ES-I3 (cell line): Measurements from ENCODE around the gene RBPMS2.
"Not testable (repeated sequence)": the region's sequence is repeated elsewhere in the genome, so short reads cannot be mapped to it uniquely, and the experiment has no call there.

ENCODE experiments used
- H3K36me3 ChIP-seq: 2 replicates; pipeline ENCODE4 v1.6.1; 2013; ENCODE audit warnings: mild to moderate bottlenecking, low read length, control low read depth, moderate library complexity; ENCODE audit not compliant: insufficient read depth
- H3K4me1 ChIP-seq: 2 replicates; pipeline ENCODE4 v1.6.1; 2013; ENCODE audit warnings: mild to moderate bottlenecking, control low read depth, low read length; ENCODE audit not compliant: insufficient read depth
- H3K9ac ChIP-seq: 2 replicates; pipeline ENCODE4 v1.6.1; 2013; ENCODE audit warnings: low read depth, mild to moderate bottlenecking, low read length, moderate library complexity
- H3K9me3 ChIP-seq: 2 replicates; pipeline ENCODE4 v1.6.1; 2013; ENCODE audit warnings: mild to moderate bottlenecking, low read length, moderate library complexity; ENCODE audit not compliant: control insufficient read depth, insufficient read depth

The RBPMS2 gene

GRCh38 chr15:64803526-64803925 lies 28.1 kb upstream of the RBPMS2 start:
- peaks cover 7% of the 10 kb centered on the region; the same call in 1 of the 2 replicates for H3K9me3 ChIP-seq
- H3K9ac ChIP-seq = no peak overlapping the region
- peaks cover 21% of the 10 kb centered on the region for H3K4me1 ChIP-seq
- H3K36me3 ChIP-seq = no peaks in the 10 kb centered on the region

GRCh38 chr15:64800476-64800875 lies 25.1 kb upstream of the RBPMS2 start:
- no peaks in the 10 kb centered on the region for H3K36me3 ChIP-seq
- H3K9me3 ChIP-seq = peaks cover 7% of the 10 kb centered on the region; the same call in 1 of the 2 replicates
- H3K9ac ChIP-seq = no peak overlapping the region
- H3K4me1 ChIP-seq = peaks cover 5% of the 10 kb centered on the region; the same call in 1 of the 2 replicates

GRCh38 chr15:64798905-64799304 lies 23.5 kb upstream of the RBPMS2 start:
- H3K4me1 ChIP-seq, H3K36me3 ChIP-seq, H3K9ac ChIP-seq, H3K9me3 ChIP-seq: not testable (repeated sequence)

GRCh38 chr15:64795921-64796320 lies 20.5 kb upstream of the RBPMS2 start:
- not testable (repeated sequence) for H3K36me3 ChIP-seq, H3K9me3 ChIP-seq, H3K4me1 ChIP-seq, H3K9ac ChIP-seq

GRCh38 chr15:64795299-64795698 lies 19.9 kb upstream of the RBPMS2 start:
- H3K36me3 ChIP-seq, H3K9me3 ChIP-seq, H3K4me1 ChIP-seq: not testable (repeated sequence)

GRCh38 chr15:64792282-64792681 lies 16.9 kb upstream of the RBPMS2 start:
- H3K4me1 ChIP-seq = peaks cover under 1% of the 10 kb centered on the region; the same call in 1 of the 2 replicates
- H3K9ac ChIP-seq = no peak overlapping the region
- H3K9me3 ChIP-seq = no peaks in the 10 kb centered on the region
- no peaks in the 10 kb centered on the region for H3K36me3 ChIP-seq

More at GRCh38 chr15:64795299-64795698, 19.9 kb upstream of the RBPMS2 start:
- H3K9ac ChIP-seq = not testable (repeated sequence)

- Histone ChIP-seq H3K4me1 (peaks cover 4% of the 10 kb centered on the region; the same call in 1 of the 2 replicates), H3K9me3 (no peaks in the 10 kb centered on the region), H3K36me3 (no peaks in the 10 kb centered on the region), H3K9ac (no peak overlapping the region)
Measured at GRCh38 chr15:64791401-64791800, 16.0 kb upstream of the RBPMS2 start.

- H3K9ac ChIP-seq = no peak overlapping the region
- no peaks in the 10 kb centered on the region for H3K36me3 ChIP-seq
- no peaks in the 10 kb centered on the region for H3K9me3 ChIP-seq
- peaks cover 27% of the 10 kb centered on the region for H3K4me1 ChIP-seq
Measured at GRCh38 chr15:64783796-64784195, 8.4 kb upstream of the RBPMS2 start.

GRCh38 chr15:64782751-64783150 lies 7.4 kb upstream of the RBPMS2 start:
- Histone ChIP-seq H3K9me3 (no peaks in the 10 kb centered on the region), H3K9ac (no peak overlapping the region), H3K4me1 (peaks cover 30% of the 10 kb centered on the region), H3K36me3 (no peaks in the 10 kb centered on the region)

GRCh38 chr15:64781299-64781698 lies 5.9 kb upstream of the RBPMS2 start:
- no peak overlapping the region for H3K9ac ChIP-seq
- no peaks in the 10 kb centered on the region for H3K9me3 ChIP-seq
- H3K4me1 ChIP-seq = peaks cover 33% of the 10 kb centered on the region
- no peaks in the 10 kb centered on the region for H3K36me3 ChIP-seq

GRCh38 chr15:64780600-64781156 lies 5.3 kb upstream of the RBPMS2 start:
- H3K4me1 ChIP-seq = peaks cover 33% of the 10 kb centered on the region
- no peak overlapping the region for H3K9ac ChIP-seq
- H3K9me3 ChIP-seq = no peaks in the 10 kb centered on the region
- no peaks in the 10 kb centered on the region for H3K36me3 ChIP-seq

GRCh38 chr15:64779630-64780029 lies 4.2 kb upstream of the RBPMS2 start:
- Histone ChIP-seq H3K9me3 (no peaks in the 10 kb centered on the region), H3K4me1 (peaks cover 33% of the 10 kb centered on the region), H3K9ac (no peak overlapping the region), H3K36me3 (no peaks in the 10 kb centered on the region)

GRCh38 chr15:64779024-64779423 lies 3.6 kb upstream of the RBPMS2 start:
- no peaks in the 10 kb centered on the region for H3K36me3 ChIP-seq
- no peak overlapping the region for H3K9ac ChIP-seq
- H3K9me3 ChIP-seq = no peaks in the 10 kb centered on the region
- H3K4me1 ChIP-seq = peaks cover 32% of the 10 kb centered on the region

- no peaks in the 10 kb centered on the region for H3K36me3 ChIP-seq
- H3K9ac ChIP-seq = peak overlapping the region; percentile 85
Measured at GRCh38 chr15:64776402-64776786, 1.0 kb upstream of the RBPMS2 start.

GRCh38 chr15:64774629-64775493 lies 528 bp downstream of the RBPMS2 start:
- H3K9me3 ChIP-seq = no peaks in the 10 kb centered on the region
- peaks cover 27% of the 10 kb centered on the region for H3K4me1 ChIP-seq
- peak overlapping the region; percentile 95 for H3K9ac ChIP-seq
- H3K36me3 ChIP-seq = no peaks in the 10 kb centered on the region

More at GRCh38 chr15:64776402-64776786, 1.0 kb upstream of the RBPMS2 start:
- H3K4me1 ChIP-seq = peaks cover 28% of the 10 kb centered on the region
- no peaks in the 10 kb centered on the region for H3K9me3 ChIP-seq
